K562 treated with DMSO at 1 percent for 24 hours (cell line): ENCODE measurements around the gene TBC1D10A. TPM values are rescaled to one million over a fixed set of nuclear protein-coding genes. Genes with fewer than 3 reads are reported as not detected.

Source experiments
- total RNA-seq: library from RNA; unstranded; fragments of 300-600 nt; gene quantifications from 2 replicates; pipeline ENCODE4 v1.2.3, GENCODE V29; 2022; ENCODE audit warnings: low read depth; ENCODE audit not compliant: insufficient read depth

Gene TBC1D10A, protein sequence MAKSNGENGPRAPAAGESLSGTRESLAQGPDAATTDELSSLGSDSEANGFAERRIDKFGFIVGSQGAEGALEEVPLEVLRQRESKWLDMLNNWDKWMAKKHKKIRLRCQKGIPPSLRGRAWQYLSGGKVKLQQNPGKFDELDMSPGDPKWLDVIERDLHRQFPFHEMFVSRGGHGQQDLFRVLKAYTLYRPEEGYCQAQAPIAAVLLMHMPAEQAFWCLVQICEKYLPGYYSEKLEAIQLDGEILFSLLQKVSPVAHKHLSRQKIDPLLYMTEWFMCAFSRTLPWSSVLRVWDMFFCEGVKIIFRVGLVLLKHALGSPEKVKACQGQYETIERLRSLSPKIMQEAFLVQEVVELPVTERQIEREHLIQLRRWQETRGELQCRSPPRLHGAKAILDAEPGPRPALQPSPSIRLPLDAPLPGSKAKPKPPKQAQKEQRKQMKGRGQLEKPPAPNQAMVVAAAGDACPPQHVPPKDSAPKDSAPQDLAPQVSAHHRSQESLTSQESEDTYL
- total RNA-seq: 23.3 and 23.6 TPM in 2 replicates

GRCh38 chr22:30326706-30327362 is at the start of gene TBC1D10A:
Gene TBC1D10A, minus strand, starts transcription at chr22:30326941. Its CDS starts 60 bp downstream, at chr22:30326881.

GRCh38 chr22:30356449-30357235 is 29.9 kb upstream of the TBC1D10A start, which contains the start of the genes CCDC157 and SF3A1:
Gene CCDC157, plus strand, starts transcription at chr22:30357007. Its CDS starts 8,994 bp downstream, at chr22:30366001.
Gene SF3A1, minus strand, starts transcription at chr22:30356894. Its CDS starts 102 bp downstream, at chr22:30356792.

DNA sequence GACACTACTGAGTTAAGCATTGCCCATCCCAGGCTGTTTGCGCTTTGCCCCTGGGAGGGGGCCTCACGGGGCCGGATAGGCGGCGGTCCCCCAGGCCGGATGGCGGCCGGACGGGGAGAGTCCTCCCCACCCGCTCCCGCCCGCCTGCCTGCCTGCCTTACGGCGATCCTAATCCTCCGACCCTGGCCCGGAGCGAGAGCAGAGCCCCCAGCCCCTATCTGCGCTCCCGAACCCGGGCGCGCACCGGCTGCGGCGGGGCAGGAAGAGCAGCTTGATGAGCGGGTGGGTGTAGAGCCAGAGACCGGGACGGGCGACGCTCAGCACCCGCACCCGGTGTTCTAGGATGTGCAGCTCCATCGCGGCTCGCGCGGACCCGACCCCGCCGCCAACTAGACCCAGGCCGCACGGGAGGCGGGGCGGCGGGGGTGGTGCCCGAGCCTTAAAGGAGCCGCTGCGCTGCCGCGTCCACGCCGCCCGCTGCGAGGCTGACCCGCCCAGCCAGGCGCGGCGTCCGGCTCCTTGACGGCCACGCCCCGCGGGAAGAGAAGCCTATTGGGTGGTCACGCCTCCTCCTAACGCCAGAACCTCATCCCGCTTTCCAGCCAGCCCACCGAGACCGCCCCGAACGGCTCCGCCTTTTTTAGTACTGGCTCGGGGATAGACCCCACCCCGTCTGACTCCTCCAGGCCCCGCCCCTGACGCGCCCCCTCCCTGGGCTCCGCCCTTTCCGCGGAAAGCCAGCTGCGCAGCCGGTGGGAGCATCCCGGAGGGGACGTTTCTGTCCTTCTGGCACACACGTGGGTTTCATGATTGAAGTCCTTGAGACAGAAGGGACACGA is 37.4 kb downstream of the TBC1D10A start, which contains the start of gene CASTOR1:
TSS of gene CASTOR1 (minus strand) at position 365 of the 839 bp plus-strand sequence. CDS start at position 357, 8 bp downstream.

DNA sequence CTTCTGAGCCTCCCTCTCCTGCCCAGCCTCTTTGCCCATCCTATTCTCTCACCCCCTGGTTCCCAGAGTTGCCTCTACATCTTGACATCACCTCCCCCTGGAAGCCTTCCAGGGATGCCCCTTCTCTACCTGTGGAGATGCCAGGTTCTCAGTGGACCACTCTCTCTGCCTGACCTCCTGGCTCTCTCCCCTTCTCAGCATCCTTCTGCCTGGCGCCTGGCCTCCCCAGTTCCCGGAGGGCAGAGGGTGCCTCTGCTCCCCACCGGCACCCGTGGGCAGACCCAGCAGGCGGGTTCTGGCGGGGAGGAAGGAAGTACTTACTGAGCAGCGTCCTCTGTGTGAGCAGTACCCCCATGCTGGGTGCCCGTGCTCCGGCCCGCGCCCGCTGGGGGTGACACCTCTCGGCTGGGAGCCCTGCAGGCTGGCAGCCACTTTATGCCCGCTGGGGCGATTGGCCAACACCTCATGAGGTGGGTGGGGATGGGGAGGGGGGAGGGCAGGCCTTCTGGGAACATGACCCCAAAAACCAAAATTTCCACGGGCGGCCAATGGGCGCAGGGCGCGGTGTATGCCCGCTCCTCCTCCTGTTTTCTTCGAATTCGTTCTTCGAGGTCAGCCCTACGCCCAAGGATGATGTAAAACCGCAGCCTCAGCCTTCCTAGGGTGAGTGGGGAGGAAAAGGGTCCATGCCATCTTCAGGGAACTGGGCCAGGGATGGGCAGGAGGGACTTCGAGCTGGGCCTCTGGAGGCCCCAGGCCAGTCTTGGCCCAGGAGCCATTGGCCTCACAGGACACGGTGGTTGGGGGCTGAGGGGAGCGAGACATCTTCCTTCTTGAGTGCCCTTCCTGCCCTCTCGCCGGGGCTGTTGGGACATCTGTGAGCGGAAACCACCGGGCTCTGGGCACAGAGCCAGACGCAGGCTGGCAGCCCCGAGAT is 60.0 kb downstream of the TBC1D10A start, which contains the start of gene OSM:
TSS of gene OSM (minus strand) at position 407 of the 937 bp plus-strand sequence. CDS start at position 355, 52 bp downstream.

GRCh38 chr22:30245985-30246813 is 80.5 kb downstream of the TBC1D10A start, which contains the start of gene LIF:
Gene LIF, minus strand, starts transcription at chr22:30246759. Its CDS starts 64 bp downstream, at chr22:30246695.

Other genes with a start within 250 kb of the TBC1D10A start
- not detected in 2 replicates for gene HORMAD2, start 246.5 kb downstream of the TBC1D10A start, total RNA-seq
- not detected in 2 replicates for gene LIF, start 80.2 kb downstream of the TBC1D10A start, total RNA-seq
- gene OSM, start 60.1 kb downstream of the TBC1D10A start, total RNA-seq: not detected in 2 replicates
- 0.97 and 1.6 TPM in 2 replicates for gene CASTOR1, start 37.4 kb downstream of the TBC1D10A start, total RNA-seq
- 62.4 and 62.8 TPM in 2 replicates for gene SF3A1, start 30.0 kb upstream of the TBC1D10A start, total RNA-seq
- 2.1 and 2.4 TPM in 2 replicates for gene CCDC157, start 30.1 kb upstream of the TBC1D10A start, total RNA-seq
- gene RNF215, start 60.5 kb upstream of the TBC1D10A start, total RNA-seq: 6.0 and 7.2 TPM in 2 replicates
- 0.13 and 0.34 TPM in 2 replicates for gene SEC14L2, start 70.1 kb upstream of the TBC1D10A start, total RNA-seq
- gene MTFP1, start 98.8 kb upstream of the TBC1D10A start, total RNA-seq: 40.7 and 46.3 TPM in 2 replicates
- not detected in 2 replicates for gene SEC14L3, start 145.1 kb upstream of the TBC1D10A start, total RNA-seq
- gene SEC14L4, start 178.8 kb upstream of the TBC1D10A start, total RNA-seq: not detected in 2 replicates
- gene SEC14L6, start 219.8 kb upstream of the TBC1D10A start, total RNA-seq: 0.96 and 1.3 TPM in 2 replicates
- gene GAL3ST1, start 247.7 kb upstream of the TBC1D10A start, total RNA-seq: 7.6 and 8.3 TPM in 2 replicates